GM12875 (cell line): Measurements from ENCODE around the gene INAVA.

Source experiments
- H3K4me3 ChIP-seq: one replicate; pipeline ENCODE4 v1.5.1; 2011; ENCODE audit warnings: low read depth, low read length, control low read depth
- TF ChIP-seq, protein P1 (sequence below): IDR thresholded peaks from 2 replicates; pipeline ENCODE4 v1.5.1; 2011; ENCODE audit warnings: low read depth, mild to moderate bottlenecking, control low read depth, inconsistent platforms, low read length, moderate library complexity, borderline replicate concordance; ENCODE audit not compliant: insufficient read depth

The INAVA gene, protein sequence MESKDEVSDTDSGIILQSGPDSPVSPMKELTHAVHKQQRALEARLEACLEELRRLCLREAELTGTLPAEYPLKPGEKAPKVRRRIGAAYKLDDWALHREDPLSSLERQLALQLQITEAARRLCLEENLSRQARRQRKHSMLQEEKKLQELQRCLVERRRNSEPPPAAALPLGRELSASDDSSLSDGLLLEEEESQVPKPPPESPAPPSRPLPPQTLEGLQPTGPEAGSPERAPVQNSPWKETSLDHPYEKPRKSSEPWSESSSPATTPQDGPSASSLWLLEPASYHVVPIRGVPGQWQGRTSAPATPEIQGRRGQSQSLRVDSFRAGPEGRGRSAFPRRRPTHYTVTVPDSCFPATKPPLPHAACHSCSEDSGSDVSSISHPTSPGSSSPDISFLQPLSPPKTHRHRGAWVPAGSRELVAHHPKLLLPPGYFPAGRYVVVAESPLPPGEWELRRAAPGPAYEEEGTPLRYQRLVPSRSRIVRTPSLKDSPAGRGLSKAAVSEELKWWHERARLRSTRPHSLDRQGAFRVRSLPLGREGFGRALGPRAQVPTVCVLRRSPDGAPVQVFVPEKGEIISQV

DNA sequence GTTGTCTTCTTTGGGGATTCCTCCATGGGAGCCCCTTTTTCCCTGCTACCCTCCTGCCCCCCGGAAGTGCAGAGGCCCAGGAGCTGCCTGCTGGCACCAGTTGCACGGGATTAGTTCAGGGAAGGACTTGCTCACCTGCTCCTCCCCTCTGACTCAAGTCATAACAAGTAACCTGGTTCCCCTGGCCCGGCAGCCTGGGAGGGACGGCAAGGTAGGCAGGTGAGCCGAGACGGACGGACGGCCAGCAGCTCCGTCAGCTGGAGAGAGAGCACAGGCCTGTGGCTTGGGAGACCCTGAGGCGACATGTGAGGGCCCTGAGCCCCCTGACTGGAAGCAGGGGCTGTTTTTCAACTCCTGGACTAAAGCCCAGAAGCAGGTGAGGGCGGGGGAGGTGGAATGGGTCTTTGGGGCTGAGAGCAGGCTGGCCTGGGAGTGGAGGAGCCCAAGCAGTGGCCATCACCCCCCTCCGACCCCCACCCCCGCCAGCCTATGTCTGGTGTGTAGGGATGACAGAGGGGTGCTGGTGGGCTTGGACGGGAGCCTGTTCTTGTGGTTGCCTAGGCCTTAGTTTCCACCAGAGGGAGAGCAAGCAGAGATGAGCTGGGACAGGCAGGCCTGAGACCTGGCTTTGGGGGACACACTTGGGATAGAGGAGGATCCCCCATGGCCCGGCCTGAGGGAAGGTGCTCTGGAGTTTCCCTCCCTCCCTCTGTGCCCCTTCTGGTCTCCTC lies at the start of gene INAVA:
Gene INAVA, plus strand, starts transcription at position 189 of the 731 bp plus-strand sequence. CDS start 3,501 bp downstream, outside the sequence.
- H3K4me3 ChIP-seq: no peak within 1 kb of the TSS
- TF ChIP-seq, protein P1, sequence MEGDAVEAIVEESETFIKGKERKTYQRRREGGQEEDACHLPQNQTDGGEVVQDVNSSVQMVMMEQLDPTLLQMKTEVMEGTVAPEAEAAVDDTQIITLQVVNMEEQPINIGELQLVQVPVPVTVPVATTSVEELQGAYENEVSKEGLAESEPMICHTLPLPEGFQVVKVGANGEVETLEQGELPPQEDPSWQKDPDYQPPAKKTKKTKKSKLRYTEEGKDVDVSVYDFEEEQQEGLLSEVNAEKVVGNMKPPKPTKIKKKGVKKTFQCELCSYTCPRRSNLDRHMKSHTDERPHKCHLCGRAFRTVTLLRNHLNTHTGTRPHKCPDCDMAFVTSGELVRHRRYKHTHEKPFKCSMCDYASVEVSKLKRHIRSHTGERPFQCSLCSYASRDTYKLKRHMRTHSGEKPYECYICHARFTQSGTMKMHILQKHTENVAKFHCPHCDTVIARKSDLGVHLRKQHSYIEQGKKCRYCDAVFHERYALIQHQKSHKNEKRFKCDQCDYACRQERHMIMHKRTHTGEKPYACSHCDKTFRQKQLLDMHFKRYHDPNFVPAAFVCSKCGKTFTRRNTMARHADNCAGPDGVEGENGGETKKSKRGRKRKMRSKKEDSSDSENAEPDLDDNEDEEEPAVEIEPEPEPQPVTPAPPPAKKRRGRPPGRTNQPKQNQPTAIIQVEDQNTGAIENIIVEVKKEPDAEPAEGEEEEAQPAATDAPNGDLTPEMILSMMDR: 0 out of 2 replicates have a peak, but pooled peaks have one; percentile 3

DNA sequence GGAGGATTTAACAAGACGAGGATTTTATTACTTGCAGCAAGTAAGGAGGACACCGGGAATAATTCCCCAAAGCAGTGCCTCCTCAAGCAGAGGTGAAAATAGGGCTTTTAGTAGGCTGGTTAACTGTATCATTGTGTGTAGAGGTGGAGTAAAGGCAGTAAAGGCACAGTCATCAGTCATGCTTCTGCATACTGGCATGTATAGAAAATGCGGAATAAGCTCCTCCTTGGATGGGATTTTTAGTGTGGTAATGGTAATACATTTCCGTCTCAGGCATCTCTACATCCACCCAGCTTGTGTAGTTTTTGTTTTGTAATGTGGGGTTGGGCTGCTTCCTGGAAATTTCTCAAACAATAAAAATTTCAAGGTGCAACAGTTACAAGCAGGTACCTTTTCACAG lies 49.3 kb upstream of the INAVA start:
- TF ChIP-seq, protein P1: no peak
- no peak overlapping the region for H3K4me3 ChIP-seq

DNA sequence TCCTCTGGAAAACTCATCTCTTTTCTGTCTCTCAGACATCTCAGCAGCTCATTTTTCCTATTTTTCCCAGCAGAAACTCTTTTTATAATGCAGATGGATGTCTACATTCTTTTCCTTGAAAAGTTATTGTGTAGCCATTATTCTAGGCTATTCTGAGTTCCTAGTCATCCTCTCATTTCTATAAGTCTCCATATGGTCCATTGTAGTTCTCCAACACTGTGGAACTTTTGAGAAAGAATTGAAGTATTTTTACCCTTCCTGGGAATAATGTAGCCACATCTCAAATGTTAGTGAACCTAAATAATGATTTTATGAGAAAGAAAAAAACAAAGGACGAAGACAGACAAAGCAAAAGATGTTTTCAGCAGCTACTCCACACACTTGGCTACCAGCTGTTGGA lies 48.3 kb upstream of the INAVA start:
- no peak overlapping the region for H3K4me3 ChIP-seq
- TF ChIP-seq, protein P1: no peak

DNA sequence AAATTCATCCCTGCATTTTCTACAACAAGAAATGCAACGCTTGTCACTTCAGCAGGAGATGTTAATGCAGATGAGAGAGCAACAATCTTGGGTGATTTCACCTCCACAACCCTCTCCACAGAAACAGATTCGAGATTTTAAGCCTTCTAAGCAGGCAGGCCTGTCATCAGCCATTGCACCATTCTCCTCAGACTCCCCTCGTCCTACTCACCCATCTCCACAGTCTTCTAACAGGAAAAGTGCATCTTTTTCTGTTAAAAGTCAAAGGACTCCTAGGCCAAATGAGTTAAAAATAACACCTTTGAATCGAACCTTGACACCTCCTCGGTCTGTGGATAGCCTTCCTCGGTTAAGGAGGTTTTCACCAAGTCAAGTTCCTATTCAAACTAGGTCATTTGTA lies 45.3 kb upstream of the INAVA start:
- TF ChIP-seq, protein P1: no peak
- H3K4me3 ChIP-seq: no peak overlapping the region

DNA sequence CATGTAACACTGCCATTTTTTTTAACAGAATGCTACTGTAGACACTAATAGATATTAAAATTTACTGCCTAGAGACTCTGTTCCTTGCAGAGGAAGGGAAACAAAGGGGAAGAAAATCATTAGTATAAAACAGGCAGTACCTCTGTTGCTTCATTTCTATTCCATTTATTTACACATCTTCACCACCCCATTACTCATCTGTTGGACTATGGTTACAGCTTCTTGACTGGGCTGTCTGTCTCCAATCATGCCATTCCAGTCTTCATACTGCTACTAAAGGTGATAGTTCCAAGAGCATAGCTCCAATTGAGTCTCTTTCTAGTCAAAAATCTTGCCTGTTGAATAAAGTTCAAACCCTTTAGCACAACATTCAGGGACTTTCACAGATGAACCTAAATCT lies 44.1 kb upstream of the INAVA start:
- TF ChIP-seq, protein P1: no peak
- no peak overlapping the region for H3K4me3 ChIP-seq

DNA sequence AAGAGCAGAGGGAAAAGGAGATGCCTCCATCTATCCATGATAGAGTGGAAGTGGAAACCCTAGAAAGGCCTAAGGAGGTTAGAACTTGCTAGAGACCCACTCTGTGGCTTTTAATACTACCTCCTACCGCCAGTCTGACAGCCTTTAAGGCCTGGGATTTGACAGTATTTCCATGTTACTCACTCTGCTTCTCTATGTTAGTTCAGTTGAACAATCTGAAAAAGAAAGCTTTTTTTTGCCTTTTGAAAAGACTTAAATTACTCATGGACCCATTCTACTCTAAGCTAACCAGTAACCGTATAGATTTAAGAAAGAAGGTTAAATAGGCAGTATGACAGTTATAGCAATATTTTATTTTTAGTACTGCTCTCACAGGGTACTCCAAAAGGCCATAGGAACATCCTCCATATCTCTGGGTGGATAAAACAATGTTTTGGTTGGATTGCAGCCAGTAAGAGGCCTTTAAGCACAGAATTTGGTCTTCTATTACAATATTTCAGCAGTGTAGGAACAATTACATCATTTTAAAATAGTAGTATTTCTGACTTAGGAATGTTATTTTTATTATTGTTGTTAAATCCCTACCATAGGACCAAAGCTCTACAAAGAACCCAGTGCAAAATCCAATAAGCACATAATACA lies 37.9 kb upstream of the INAVA start:
- TF ChIP-seq, protein P1: no peak
- H3K4me3 ChIP-seq: no peak overlapping the region
